BE2C (cell line): ENCODE data around the gene ZSCAN10.

Experiments used
- DNase-seq: peaks from one replicate; pipeline ENCODE4 v3.0.0-alpha.2; 2020
- H3K27me3 ChIP-seq: fragments of 250-450 bp; sonication (Bioruptor Pico); 2 replicates; pipeline ENCODE4 v1.5.1; 2020; ENCODE audit warnings: mild to moderate bottlenecking
- H3K36me3 ChIP-seq: fragments of 250-450 bp; sonication (Bioruptor Pico); 2 replicates; pipeline ENCODE4 v1.5.1; 2020; ENCODE audit warnings: mild to moderate bottlenecking
- H3K4me1 ChIP-seq: fragments of 250-450 bp; sonication (Bioruptor Pico); 2 replicates; pipeline ENCODE4 v1.5.1; 2020
- H3K4me3 ChIP-seq: 2 replicates; pipeline ENCODE4 v1.5.1; 2011; ENCODE audit warnings: low read depth, low read length
- H3K9me3 ChIP-seq: fragments of 250-450 bp; sonication (Bioruptor Pico); 2 replicates; pipeline ENCODE4 v1.5.1; 2020
- TF ChIP-seq, protein P1 (sequence below): IDR thresholded peaks from 2 replicates; pipeline ENCODE4 v1.5.1; 2012; ENCODE audit warnings: mild to moderate bottlenecking, low read depth, low read length

ZSCAN10 gene

DNA sequence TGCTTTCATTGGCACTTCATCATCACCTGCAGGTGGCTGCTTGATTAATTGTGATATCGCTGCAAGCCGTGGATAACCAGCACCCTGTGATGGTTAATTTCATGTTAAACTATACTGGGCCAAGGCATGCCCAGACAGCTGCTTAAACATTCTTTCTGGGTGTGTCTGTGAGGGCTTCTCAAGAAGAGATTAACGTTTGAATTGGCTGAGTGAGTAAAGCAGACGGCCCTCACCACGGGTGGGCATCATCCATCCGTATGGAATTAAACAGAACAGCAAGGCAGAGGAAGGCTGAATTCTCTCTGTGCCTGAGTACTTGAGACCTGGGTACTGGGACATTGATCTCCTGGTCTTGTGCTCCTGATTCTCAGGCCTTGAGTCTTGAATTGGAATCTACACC lies 28.7 kb upstream of the ZSCAN10 start:
- peaks cover 14% of the 10 kb centered on the region for H3K36me3 ChIP-seq
- H3K27me3 ChIP-seq, result no peaks in the 10 kb centered on the region
- H3K4me1 ChIP-seq, result no peaks in the 10 kb centered on the region
- H3K4me3 ChIP-seq, result no peak overlapping the region
- no peak for DNase-seq
- TF ChIP-seq, protein P1, sequence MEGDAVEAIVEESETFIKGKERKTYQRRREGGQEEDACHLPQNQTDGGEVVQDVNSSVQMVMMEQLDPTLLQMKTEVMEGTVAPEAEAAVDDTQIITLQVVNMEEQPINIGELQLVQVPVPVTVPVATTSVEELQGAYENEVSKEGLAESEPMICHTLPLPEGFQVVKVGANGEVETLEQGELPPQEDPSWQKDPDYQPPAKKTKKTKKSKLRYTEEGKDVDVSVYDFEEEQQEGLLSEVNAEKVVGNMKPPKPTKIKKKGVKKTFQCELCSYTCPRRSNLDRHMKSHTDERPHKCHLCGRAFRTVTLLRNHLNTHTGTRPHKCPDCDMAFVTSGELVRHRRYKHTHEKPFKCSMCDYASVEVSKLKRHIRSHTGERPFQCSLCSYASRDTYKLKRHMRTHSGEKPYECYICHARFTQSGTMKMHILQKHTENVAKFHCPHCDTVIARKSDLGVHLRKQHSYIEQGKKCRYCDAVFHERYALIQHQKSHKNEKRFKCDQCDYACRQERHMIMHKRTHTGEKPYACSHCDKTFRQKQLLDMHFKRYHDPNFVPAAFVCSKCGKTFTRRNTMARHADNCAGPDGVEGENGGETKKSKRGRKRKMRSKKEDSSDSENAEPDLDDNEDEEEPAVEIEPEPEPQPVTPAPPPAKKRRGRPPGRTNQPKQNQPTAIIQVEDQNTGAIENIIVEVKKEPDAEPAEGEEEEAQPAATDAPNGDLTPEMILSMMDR, result no peak
- no peaks in the 10 kb centered on the region for H3K9me3 ChIP-seq

DNA sequence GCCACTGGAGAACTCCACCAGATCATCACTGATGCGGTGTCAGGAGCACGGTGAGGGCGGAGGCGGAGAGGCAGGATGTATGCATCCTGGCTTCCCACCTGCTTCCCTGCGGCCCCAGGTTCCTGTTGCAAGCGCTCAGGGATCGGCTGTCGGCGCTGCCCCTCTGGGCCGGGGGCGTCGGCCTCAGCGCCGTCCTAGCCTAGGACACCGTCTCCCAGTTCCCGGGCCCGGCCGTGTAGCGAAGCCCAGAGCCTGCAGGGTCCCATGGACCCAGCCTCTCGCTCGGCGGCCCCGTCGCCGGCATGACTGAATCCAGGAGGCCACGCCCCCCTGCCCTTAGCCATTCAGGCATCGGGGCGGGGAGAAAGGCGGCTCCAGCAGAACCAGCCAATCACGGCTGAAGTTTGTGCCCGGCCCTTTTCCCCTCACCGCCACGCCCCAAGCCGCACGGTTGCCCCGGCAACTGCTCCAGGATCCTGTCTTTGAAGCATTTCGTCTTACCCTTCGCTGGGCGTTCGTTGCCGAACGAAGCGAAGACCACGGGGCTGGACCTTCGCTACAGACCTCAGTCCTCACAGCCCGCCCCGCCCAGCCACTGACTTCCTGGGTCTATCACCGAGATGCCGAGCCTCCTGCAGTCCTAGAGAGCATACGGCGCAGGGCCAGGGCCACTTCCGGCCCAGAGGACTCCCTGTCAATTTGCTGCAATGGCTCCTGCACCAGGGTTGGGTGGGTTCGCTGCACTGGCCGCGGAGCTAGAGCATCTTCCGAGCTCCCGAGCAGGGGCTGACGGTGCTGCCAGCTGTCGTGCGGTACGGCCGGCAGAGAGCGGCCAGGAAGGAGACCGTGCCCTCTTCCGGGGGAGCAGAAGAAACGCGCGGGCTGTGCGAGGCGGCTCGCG lies 25.1 kb upstream of the ZSCAN10 start:
- no peaks in the 10 kb centered on the region for H3K4me1 ChIP-seq
- H3K36me3 ChIP-seq, result peaks cover 9% of the 10 kb centered on the region
- peak overlapping the region; percentile 78 for H3K4me3 ChIP-seq
- no peaks in the 10 kb centered on the region for H3K27me3 ChIP-seq
- TF ChIP-seq, protein P1, result no peak
- DNase-seq, result peak; percentile 99
- H3K9me3 ChIP-seq, result no peaks in the 10 kb centered on the region

DNA sequence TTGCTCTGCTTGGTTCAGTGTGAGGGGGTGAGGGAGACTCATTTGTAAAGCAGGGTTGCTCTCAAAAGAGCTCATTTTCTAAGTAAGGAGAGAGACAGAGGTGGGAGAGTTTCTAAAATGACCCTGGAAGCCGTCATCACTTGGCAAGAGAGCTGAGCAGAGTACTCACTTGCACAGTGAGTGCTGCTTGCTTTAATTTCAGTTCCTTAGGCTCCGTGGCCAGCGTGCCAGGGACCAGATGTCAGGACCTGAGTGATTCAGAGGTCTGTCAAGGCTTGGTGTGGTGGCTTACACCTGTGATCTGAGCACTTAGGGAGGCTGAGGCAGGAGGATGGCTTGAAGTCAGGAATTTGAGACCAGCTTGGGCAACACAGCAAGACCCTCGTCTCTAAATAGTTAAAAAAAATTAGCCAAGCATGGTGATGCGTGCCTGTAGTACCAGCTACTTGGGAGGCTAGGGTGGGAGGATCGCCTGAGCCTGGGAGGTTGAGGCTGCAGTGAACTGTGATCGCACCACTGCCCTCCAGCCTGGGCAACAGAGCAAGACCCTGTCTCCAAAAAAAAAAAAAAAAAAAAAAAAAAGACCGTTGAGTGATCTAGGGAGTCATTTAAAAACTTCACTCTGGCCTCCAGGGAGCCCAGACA lies 24.0 kb upstream of the ZSCAN10 start:
- Histone ChIP-seq H3K36me3 (peaks cover 13% of the 10 kb centered on the region), H3K9me3 (no peaks in the 10 kb centered on the region), H3K27me3 (no peaks in the 10 kb centered on the region), H3K4me3 (no peak overlapping the region), H3K4me1 (no peaks in the 10 kb centered on the region)
- TF ChIP-seq, protein P1, result no peak
- DNase-seq, result no peak

DNA sequence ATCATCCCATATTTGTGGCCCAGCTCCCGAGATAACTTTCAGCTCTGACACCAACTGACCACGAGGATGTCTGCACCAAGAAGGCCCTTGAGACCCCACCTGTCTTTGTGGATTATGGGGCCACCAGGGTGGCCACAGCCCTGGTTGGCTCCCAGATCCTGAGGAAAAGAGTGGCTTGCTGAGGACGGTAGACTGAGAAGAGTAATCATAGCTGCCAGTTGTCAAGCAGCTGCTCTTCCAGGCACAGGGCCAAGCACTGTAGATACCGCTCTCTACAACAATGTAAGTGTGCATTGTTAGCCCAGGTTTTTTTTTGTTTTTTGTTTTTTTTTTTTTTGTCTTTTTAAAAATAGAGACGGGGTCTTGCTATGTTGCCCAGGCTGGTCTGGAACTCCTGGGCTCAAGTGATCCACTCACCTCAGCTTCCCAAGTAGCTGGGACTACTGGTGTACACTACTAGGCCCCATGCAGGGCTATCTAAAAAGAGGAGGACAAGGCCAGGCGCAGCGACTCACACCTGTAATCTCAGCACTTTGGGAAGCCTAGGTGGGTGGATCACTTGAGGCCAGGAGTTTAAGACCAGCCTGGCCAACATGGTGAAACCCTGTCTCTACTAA lies 22.9 kb upstream of the ZSCAN10 start:
- no peak for DNase-seq
- H3K9me3 ChIP-seq, result no peaks in the 10 kb centered on the region

GRCh38 chr16:3120435-3120834 lies 21.3 kb upstream of the ZSCAN10 start:
- TF ChIP-seq, protein P1, result no peak
- Histone ChIP-seq H3K27me3 (no peaks in the 10 kb centered on the region), H3K4me1 (no peaks in the 10 kb centered on the region), H3K4me3 (no peak overlapping the region), H3K36me3 (peaks cover 21% of the 10 kb centered on the region), H3K9me3 (no peaks in the 10 kb centered on the region)
- no peak for DNase-seq

More for the DNA sequence above, 22.9 kb upstream of the ZSCAN10 start:
- Histone ChIP-seq H3K36me3 (peaks cover 13% of the 10 kb centered on the region), H3K27me3 (no peaks in the 10 kb centered on the region), H3K4me3 (no peak overlapping the region), H3K4me1 (no peaks in the 10 kb centered on the region)
- TF ChIP-seq, protein P1, result no peak
